GM19324 (cell line): Measurements from ENCODE around the gene ENO4.

ENCODE experiments used
- ATAC-seq: cut with Tn5 transposase; IDR thresholded peaks from one replicate; pipeline ENCODE4 v1.9.1; 2021; ENCODE audit warnings: mild to moderate bottlenecking, moderate library complexity; ENCODE audit not compliant: unreplicated experiment, low FRiP score

Gene ENO4

GRCh38 chr10:116866066-116866465 lies 16.8 kb downstream of the ENO4 start:
- ATAC-seq = no peak

- no peak for ATAC-seq
These were observed 17.8 kb downstream of the ENO4 start for GRCh38 chr10:116866987-116867595.

GRCh38 chr10:116868198-116868676 lies 18.9 kb downstream of the ENO4 start:
- no peak for ATAC-seq

GRCh38 chr10:116868722-116869121 lies 19.4 kb downstream of the ENO4 start:
- ATAC-seq = no peak

GRCh38 chr10:116870949-116871348 lies 21.6 kb downstream of the ENO4 start:
- no peak for ATAC-seq

- ATAC-seq = no peak
These were observed 23.8 kb downstream of the ENO4 start for GRCh38 chr10:116873134-116873533.

GRCh38 chr10:116875897-116876296 lies 26.6 kb downstream of the ENO4 start:
- ATAC-seq = no peak

GRCh38 chr10:116877391-116877790 lies 28.1 kb downstream of the ENO4 start:
- no peak for ATAC-seq

- no peak for ATAC-seq
These were observed 28.8 kb downstream of the ENO4 start for GRCh38 chr10:116878123-116878522.

- no peak for ATAC-seq
These were observed 30.5 kb downstream of the ENO4 start for GRCh38 chr10:116879817-116880216.

GRCh38 chr10:116880716-116881482 lies 31.6 kb downstream of the ENO4 start:
- ATAC-seq = no peak

- ATAC-seq = no peak
These were observed 33.3 kb downstream of the ENO4 start for GRCh38 chr10:116882639-116883038.

GRCh38 chr10:116886772-116887171 lies 37.5 kb downstream of the ENO4 start:
- no peak for ATAC-seq

GRCh38 chr10:116888380-116889055 lies 39.2 kb downstream of the ENO4 start:
- no peak for ATAC-seq

GRCh38 chr10:116889066-116889465 lies 39.8 kb downstream of the ENO4 start:
- no peak for ATAC-seq

GRCh38 chr10:116891208-116891607 lies 41.9 kb downstream of the ENO4 start:
- no peak for ATAC-seq

GRCh38 chr10:116892907-116893685 lies 43.8 kb downstream of the ENO4 start:
- no peak for ATAC-seq

- no peak for ATAC-seq
These were observed 44.4 kb downstream of the ENO4 start for GRCh38 chr10:116893686-116894037.

GRCh38 chr10:116899626-116900025 lies 50.3 kb downstream of the ENO4 start:
- ATAC-seq = no peak

- ATAC-seq = no peak
These were observed 56.5 kb downstream of the ENO4 start for GRCh38 chr10:116905845-116906210.
